SK-N-SH (cell line): ENCODE measurements around the gene ASB15. TPM values are rescaled to one million over a fixed set of nuclear protein-coding genes. Genes with fewer than 3 reads are reported as not detected.

Experiments
- polyA plus RNA-seq, 3 experiments: library from polyadenylated mRNA; depleted of rRNA; stranded (reverse); fragments of >200 nt; gene quantifications; 2 replicates each; pipeline ENCODE4 v1.2.3, GENCODE V29; 2012

Gene ASB15
- polyA plus RNA-seq, 1 of the 3 experiments (the other 2 are of a cell fraction), result not detected

Other genes with a start within 250 kb of the ASB15 start
- 0.10 and 0.11 TPM in 2 replicates for gene IQUB, start 67.2 kb upstream of the ASB15 start, polyA plus RNA-seq (2012; rRNA removed)
- 10.9 and 14.6 TPM in 2 replicates for gene NDUFA5, start 44.0 kb upstream of the ASB15 start, polyA plus RNA-seq (2012; rRNA removed)
- 0.05 TPM in 1 of 2 replicates, not detected in the other for gene LMOD2, start 54.0 kb downstream of the ASB15 start, polyA plus RNA-seq (2012; rRNA removed)
- 8.5 and 9.9 TPM in 2 replicates for gene WASL, start 147.2 kb downstream of the ASB15 start, polyA plus RNA-seq (2012; rRNA removed)
- not detected in 2 replicates for gene HYAL4, start 243.3 kb downstream of the ASB15 start, polyA plus RNA-seq (2012; rRNA removed)